NCI-H2081 treated with DMSO at 0.1 percent for 48 hours (cell line): Measurements from ENCODE around the gene FGD5.

Experiments used
- DNase-seq: peaks from one replicate; lab custom pipeline; 2025; lab: John Stamatoyannopoulos, UW

Gene FGD5

DNA sequence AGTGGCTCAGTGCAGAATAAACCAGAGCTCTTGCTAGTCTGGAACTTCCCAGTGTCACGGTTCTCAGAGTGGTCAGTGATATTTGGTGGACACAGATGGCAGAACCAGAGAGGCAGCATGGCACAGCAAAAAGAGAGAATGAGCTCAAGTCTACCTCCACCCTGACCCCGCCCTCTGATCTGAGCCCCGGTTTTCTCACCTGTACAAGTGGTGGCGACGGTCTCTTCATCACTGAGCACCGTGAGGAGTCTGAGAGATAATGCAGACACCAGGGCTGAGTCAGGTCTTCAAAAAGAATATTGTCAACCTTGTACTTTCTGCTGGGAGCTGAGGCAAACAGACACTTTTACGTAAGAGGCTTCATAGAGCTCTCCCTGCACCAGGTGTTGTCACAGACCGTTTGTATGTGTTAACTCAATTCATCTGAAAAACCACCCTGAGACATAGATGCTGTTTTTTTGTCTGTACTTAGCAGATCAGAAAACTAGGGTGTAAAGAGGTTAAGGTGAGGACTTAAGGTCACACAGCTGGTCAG is 13.2 kb downstream of the FGD5 start:
- no peak for DNase-seq

DNA sequence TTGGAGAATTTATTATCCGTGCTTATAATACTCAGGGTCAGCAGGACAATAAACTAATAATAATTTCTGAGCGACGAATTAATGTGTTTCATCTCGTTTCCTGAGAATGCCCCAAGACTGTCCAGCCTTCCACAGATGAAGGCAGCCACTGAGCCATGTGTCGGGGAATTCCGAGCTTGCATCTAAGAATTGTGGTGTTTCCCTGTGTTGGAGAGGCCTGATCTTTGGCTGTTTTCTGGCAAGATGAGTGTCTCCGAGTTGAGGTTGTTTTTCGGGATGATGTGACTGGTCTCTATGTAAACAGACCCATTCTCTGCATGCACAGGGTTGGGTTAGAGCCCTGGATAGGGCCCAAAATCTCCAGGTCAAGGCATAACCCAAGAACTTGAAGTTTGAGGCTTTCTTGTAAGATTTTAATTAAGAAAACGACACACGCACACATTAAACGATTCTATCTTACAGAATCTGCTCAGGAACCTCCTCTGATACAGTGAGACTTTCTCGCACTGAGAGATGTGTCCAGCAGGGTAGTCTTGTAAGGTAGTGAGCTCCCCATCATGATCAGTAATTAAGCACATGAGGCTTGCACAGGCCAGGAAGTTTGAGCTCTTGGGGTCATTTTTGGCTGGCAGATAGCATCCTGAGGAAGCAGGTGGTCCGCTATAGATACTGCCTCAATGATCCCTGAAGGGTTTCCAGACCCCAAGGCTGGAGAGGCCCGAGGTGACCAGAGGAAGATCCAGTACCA is 14.4 kb downstream of the FGD5 start:
- DNase-seq, result no peak

DNA sequence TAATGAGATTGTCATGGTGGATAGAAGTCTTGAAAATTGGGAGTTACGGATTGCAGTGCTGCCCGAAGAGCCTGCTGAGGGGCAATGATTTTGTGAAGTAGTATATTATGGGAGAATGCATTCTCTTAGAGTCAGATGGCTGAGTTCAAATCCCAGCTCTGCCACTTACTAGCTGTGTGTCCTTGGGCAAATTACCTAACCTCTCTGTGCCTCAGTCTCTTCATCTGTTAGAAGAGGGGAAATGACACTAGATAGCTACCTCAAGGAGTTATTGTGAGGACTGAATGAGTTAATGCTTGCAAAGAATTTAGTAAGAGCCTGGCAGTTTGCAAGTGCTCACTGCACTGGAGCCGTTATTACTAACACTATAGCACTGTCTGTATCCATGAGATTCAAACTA is 15.4 kb downstream of the FGD5 start:
- no peak for DNase-seq

DNA sequence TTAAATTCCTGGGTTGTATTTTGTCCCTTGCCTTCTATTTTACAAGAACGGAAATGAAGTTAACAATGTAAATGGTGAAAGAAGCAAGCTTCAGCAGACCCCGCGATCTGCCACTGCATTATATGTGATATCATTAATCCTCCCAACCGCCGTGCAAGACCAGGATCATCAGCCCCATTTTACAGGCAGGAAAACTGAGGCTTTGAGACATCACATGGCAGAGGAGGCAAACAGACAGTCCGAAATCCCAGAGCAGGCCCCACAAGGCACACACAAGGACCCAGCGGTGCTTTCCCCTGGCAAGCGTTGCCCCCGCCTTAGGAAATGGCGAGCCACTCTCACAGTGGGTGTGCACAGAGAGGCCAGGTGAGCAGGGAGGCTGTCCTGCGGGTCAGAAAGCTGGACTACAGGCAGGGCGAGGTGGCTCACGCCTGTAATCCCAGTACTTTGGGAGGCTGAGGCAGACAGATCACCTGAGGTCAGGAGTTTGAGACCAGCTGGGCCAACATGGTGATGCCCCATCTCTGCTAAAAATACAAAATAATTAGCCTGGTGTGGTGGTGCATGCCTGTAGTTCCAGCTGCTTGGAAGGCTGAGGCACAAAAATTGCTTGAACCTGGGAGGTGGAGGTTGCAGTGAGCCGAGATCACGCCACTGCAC is 16.2 kb downstream of the FGD5 start:
- no peak for DNase-seq

DNA sequence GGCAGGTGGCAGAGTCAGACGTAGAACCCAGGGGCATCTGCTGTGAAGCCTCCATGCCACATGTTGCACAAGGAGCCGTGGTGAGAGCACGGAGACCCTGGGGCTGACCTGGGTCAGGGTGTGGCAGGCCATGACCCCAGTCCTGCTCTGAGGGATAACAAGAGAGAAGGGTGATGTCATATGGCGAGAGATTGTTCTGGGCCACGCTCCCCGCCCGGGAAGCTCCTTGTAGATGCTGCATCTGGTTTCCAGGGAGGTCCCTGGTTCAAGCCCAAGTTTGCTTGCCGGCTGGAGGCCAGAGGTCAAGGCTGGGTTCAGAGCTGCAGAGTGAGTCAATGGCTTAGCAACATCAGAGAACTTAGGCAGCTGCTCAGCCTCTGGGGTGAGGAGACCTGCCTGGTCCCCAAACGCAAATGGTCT is 17.3 kb downstream of the FGD5 start:
- no peak for DNase-seq

DNA sequence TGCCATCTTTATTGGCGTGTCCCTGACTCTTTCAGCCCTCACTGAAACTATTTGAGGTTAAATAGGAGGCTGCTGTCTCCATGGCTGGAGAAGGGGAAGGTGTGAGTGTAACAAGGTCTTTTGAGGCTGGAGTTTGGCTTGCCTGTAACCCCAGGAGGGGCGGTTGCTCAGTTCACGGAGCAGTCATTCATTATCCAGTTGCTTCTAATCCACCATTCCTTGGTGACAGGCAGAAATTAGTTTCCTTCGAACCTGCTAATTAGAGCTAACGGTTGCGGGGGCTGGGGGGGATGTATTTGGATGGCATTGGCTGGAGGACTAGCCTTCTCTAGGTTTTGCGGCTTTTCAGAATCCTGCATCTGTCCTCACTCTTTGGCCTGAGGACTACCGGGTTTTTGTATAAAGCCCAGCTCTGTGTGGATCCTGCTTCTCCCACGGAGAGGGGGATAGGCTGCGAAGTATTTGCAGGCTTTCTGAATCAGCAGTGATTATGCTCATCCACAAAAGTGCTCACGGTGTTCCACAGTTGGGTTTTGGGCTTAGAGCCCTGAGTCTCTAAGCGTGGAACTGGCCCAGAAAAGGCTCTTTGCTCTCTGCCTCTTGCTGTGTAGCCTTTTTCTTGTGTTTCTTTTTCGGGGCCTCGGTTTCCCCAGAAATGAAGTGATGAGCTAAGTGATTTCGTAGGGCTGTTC is 18.6 kb downstream of the FGD5 start:
- DNase-seq, result no peak

DNA sequence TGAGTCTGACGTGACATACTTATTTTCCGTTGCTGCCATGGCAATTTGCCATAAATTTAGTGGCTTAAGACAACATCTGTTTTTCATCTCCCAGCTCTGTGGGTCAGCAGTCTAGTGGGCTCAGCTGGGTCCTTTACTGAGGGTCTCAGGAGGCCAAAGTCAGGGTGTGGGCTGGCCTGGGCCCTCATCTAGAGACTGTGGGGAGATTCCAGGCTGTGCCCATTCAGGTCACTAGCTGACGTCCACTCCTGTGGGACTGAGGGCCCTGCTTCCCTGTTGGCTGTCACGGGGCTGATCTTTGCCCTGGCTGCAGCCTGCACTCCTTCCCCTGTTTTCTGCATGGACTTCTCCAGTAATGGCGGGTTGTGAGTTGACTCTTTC is 19.1 kb downstream of the FGD5 start:
- no peak for DNase-seq

DNA sequence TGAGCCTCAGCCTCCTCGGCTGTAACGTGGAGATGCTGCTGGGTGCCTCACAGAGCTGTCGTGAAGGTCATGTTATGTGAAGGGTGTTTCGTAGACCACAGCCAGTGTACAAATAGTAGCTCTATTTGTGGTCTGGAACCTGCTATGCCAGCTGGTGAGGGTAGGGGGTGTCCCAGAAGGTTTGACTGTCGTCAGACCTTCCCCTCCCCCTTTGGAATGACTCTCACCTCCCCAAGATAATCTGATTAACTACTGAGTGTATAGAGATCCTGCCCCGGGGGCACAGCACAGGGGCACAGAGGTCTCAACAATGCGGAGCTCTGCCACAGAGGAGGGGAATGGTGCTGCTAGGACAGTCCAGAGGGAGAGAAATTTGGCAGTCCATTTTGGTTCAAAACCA is 20.5 kb downstream of the FGD5 start:
- no peak for DNase-seq

DNA sequence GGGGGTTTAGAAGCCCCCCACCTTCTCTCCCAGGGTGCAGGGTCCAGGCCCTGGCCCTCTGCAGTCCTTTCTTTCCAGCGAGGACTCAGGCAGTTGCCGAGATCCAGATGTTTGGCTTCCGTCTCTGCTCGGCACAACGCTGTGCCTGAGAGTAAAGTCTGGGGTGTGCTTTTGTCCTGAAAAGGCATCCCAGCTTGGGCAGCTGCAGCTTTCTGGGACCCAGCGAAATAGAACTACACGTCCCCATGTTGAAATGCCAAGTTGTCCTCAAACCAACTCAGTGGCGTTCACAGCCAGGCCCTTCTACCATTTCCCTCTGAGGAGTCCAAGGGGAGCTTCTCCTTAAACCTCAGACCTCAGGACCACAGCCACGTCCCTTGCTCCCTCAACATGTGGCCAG is 23.1 kb downstream of the FGD5 start:
- DNase-seq, result no peak

DNA sequence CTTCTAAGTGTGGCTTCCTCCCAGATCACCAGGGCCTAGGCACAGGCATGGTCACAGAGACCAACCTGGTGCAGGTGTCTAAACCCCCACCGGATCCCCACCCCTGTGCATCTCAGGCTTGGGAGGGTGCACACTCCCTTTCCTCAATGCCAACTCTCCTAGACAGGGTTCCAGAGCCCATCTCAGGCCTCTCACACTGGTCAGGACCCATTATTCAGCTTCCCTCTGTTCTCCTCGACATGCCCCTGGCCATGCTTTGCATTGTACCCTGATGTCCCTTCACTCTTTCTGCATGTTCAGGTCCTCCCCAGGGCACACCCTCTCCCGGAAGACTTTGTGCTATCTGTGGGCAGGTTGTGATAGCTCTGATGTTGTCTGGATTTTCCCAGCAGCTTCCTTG is 23.5 kb downstream of the FGD5 start:
- DNase-seq, result no peak

DNA sequence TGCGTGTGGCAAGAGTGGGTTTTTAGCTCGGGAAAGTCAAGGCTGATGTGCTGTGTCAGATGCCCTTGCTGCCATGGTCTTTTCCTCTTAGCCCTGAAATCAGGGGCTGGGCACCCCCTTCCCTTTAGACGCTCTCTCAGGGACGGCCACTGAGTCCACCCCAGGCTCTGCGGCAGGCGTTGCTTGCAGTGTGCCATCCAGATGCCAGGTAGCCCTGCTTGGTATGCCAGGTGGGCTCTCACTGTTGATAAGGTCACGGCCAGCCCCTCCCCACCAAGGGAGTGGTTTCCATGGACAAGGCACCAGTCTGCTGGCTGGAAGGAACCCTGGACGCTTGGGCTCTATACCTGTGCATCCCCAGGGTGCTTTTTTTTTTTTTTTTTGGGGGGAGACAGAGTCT is 24.6 kb downstream of the FGD5 start:
- DNase-seq, result no peak

DNA sequence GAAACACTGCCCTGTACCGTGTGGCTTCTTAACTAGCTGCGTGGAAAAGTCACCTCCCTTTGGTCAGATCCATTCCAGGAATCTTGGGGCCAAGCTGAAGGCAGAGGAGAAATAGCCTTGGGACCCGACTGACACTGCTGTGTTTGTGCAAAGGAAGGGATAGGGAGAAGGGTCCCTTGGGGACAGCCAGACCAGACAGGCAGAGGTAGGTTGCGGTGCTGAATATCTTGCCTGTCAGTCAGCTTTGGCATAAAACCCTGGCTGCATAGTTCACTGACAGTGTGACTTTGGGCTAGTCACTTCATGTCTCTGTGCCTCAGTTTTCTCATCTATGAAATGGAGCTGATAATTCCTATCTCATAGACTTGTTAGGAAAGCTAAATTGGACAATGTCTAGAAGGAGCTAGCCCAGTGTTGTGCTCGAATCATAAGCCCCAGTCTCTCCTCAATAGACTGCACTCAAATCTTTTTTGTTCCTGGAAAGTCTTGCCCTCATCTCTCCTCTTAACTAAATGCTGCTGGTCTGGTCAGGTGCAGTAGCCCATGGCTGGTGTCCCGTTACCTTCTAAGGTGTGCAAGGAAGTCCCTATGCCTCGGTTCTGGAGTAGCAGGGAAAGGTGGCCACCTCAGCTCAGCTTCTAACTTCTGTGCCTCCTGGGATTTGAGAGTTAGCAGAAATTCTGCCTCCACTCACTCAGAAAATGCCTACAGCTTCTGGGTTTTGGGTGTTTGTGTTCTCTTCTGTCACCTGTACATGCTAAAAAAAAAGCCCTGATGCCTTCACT is 25.8 kb downstream of the FGD5 start:
- no peak for DNase-seq

DNA sequence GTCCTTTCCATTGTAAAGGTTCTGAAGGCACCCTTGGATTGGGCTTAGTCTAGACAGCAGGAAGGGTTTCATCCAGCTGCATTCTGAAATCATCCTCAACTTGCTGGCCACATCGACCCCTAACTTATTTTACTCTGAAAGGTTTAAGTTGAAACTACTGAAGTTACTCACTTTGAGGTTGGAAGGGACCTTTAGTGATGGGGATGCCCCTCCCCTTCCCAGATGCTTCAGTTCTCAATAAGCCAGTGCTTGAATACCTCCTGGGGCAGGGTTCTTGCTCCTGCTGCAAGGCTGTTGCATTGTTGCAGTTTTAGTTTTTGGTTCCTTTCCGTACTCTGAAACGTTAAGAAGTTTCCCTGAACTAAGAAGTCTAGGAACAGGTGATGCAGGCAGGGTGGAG is 26.4 kb downstream of the FGD5 start:
- no peak for DNase-seq

DNA sequence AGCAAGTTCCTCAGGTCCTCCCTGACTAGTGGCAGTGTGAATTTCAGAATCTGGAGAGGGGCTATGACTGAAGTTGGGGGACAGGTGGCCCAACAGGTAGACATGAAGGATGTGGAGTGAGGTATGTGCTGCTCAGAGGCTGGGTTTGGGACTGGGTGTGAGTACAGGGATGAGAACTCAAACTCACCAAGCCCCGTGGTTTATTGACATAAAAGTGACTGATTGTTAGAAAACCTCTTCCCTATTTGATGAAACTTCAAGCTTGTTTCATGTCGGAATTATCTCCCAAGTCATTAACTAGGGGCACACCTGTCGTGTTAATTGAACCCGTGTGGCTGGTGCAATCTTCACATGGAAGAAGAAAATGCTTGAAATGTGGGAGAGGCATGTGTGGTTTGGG is 27.1 kb downstream of the FGD5 start:
- no peak for DNase-seq

DNA sequence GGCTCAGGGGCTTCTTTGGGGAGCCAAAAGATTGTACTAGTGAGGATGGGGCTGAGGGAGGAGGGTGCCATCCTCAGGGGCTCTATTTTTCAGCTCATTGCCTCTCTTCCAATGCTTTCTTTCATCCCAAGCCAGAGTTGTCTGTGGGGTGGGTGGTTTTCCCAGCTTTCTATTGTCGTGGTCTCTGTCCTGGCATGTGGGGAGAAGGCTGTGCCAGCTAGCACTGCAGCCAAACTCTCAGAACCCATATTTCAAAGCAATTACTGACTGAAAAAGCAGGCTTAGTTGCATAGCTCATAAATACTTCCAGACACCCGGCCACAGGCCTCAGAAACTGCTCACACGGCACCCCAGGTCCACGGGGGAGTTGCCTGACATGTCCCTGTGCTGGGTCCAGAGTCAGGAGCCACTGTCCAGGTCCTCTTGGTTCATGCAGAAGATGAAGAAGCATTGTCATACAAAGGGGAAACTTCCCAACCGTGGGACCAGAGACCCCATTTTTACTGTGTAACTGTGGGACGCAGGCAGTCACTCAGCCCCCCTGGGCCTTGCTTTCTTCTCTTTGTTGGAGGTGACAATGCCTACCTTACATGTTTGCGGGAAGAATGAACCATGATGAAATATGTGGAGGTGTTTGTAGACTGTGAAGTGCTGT is 27.6 kb downstream of the FGD5 start:
- DNase-seq, result no peak

DNA sequence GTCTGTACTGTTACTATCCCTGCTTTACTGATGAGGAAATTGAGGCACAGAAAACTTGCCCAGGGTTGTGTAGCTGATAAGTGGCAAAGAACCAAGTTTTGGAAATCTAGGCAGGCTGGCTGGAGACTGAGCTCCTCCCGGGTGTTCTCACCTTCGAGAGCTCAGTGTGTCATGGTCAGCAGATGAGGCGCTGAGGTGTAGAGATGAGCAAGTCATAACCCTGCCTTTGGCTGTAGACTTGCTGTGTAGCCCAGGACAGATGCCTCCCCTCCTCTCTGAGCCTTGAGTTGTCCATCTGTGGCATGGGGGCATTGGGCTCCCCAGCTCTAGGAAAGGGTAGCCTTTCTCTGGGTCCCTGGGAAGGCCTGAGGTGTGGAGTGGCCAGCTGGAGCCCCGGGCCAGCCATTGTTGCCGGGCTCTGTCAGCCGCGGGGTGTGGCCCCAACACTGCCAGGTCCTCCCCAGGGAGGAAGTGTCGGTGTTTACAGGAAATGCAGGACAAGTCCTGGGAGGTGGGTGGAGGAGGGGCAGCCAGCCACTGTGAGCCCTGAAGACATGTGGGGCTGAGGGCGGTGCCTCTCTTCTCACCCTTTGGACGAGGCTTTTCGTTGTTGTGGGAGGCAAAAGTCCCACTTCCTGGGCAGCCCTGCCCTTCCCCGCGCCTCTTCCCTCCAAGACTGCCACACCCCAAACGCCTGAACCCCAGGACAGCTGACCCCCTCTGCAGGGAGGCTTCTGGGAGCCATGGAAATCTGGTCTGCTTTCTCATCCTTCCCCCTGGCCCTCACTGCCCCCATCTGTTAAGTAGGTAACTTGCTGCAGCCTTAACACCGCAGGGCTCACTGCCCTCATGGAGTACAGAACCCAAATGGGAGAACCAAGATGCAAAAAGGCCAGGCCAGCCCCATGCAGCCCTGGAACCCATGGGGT is 29.1 kb downstream of the FGD5 start:
- no peak for DNase-seq

DNA sequence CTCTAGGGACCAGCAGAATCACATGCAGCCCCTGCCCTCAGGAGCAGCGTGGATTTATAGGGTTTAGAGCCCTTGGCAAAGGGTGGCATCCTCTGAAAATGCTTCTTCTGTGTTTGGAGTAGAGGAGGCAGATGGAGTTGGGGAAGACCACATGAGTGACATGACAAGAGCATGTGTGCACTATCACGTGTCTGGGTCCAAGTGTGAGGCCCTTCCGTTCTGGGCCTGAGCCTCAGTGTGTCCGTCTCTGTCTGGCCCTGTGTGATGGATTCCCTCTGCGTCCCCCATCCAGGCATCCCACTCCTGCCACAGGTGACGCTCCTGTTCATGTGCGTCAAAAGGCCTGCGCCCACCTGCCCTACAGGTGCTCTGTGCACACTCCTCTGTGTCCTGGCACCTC is 30.1 kb downstream of the FGD5 start:
- DNase-seq, result no peak

DNA sequence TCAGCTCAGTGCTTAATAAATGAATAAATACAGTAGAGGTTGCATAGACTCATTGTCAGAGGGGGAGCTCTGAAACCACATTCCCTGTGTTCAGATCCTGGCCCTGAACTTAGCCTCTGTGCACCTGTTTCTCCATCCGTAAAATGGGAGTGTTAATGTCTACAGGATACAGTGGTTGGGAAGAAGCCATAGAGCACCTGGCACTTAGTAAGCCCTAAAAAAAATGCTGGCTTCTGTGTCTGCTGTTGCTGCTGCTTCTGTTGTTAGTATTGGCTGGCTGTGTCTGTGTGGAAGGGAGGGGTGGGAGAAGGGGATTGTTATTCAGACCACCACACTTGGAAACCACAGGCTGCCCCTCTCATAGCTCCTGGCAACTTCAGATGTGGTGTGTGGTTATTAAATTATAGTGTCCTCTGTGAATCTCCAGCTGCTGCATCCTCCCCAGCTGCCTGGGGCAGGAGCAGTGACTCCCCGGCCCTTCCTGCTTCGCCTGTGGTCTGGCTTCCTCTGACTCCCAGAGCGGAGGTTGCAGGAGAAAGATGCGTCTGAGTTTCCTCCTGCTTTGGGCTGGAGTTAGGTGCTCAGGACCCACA is 31.0 kb downstream of the FGD5 start:
- DNase-seq, result no peak

DNA sequence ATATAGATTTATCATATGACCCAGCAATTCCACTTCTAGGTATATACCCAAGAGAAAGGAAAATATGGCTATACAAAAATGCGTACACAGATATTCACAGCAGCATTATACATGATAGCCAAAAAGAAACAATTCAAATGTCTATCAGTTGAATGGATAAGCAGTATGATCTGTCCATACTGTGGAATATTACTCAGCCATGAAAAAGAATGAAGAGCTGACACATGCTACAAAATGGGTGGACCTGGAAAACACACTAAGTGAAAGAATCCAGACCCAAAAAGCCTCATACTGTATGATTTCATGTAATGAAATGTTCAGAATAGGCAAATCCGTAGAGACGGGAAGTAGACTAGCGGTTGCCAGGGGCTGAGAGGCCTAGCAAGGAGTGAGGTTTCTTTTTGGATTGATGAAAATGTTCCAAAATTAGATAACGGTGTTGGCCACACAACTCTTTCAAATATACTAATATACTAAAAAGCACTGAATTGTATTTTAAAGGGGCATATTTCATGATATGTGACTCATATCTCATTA is 33.4 kb downstream of the FGD5 start:
- DNase-seq, result no peak

DNA sequence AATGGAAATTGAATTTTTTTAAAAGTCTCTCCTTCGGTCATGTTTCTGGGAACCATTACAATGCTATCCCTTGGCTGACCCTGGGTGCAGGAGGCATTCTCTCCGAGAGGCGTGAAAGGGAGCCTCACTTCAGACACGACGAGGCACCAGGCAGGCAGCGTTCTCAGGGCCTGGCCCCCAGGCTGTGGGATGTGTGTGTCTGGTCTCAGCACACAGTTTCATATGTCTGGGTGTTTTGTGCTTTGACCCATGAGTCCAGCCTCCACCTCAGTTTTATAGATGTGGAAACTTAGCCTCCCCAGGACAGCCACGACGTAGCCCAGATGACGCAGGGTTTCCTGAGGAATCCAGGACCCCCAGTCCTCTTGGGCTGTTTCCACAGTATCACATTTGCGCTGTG is 34.0 kb downstream of the FGD5 start:
- no peak for DNase-seq
